ENCODE data around the gene DDX39A. TPM values are rescaled to one million over a fixed set of nuclear protein-coding genes. Genes with fewer than 3 reads are reported as not detected.

DDX39A gene
- total and polyA plus RNA-seq, 2 of the 13 experiments (the other 11 are each of a cell fraction or from before 2014, with no cell fraction given), result 34.6 to 90.4 TPM

- no peaks in the 10 kb centered on the region for H3K9me3 ChIP-seq (ENCODE audit: low read length)
- no peak for DNase-seq (ENCODE audit: low spot score)
- H4K20me1 ChIP-seq (ENCODE audit: insufficient read depth, low read length), result no peaks in the 10 kb centered on the region
- ChIA-PET CTCF (ENCODE audit: low intra/inter-chr PET ratio, low total read pairs) (no interaction called here), POLR2A (no interaction called here)
- no peak overlapping the region for H3K4me2 ChIP-seq (ENCODE audit: low read depth, low read length)
- H3K36me3 ChIP-seq (replicated peaks in 1 of 2; ENCODE audit: control insufficient read depth in 1 of 2, insufficient read depth in 2 of 2, low read length in 2 of 2), result no peaks in the 10 kb centered on the region
- H3K27ac ChIP-seq (ENCODE audit: extremely low read length, insufficient read depth, low read length), result no peak overlapping the region
- no TSS peak for BruUV-seq (replicated peaks)
- no peak for ATAC-seq
- H2AFZ ChIP-seq (ENCODE audit: low read length), result no peak overlapping the region
- intact Hi-C loops (cut with micrococcal nuclease; ENCODE audit: unreplicated experiment), result no loop called here
- no peak overlapping the region for H3K9ac ChIP-seq (ENCODE audit: insufficient read depth, low read depth, low read length)
- TF ChIP-seq MLXIP (CRISPR knock-in tag; IDR thresholded peaks at IDR 0.05; ENCODE audit: borderline replicate concordance), result no peak
- TF ChIP-seq TSC22D2 (CRISPR knock-in tag; IDR thresholded peaks at IDR 0.05; ENCODE audit: borderline replicate concordance), result no peak
- TF ChIP-seq ZMYM3 (CRISPR knock-in tag; IDR thresholded peaks at IDR 0.05), result no peak
- TF ChIP-seq ELF1 (CRISPR knock-in tag; IDR thresholded peaks at IDR 0.05), result no peak
- no peak for TF ChIP-seq TIGD3 (CRISPR knock-in tag; IDR thresholded peaks at IDR 0.05; ENCODE audit: borderline replicate concordance)
- TF ChIP-seq CEBPG (CRISPR knock-in tag; IDR thresholded peaks at IDR 0.05), result no peak
- TF ChIP-seq FOSL2 (CRISPR knock-in tag; IDR thresholded peaks at IDR 0.05), result no peak
- no peak for TF ChIP-seq TFDP1 (CRISPR knock-in tag; IDR thresholded peaks at IDR 0.05; ENCODE audit: borderline replicate concordance)
- TF ChIP-seq PRMT3 (CRISPR knock-in tag; IDR thresholded peaks at IDR 0.05; ENCODE audit: borderline replicate concordance, low read depth), result no peak
- no peak for TF ChIP-seq FIP1L1 (IDR thresholded peaks at IDR 0.05; ENCODE audit: borderline replicate concordance, insufficient read depth, low read depth, low read length)
- TF ChIP-seq XBP1 (CRISPR knock-in tag; IDR thresholded peaks at IDR 0.05), result no peak
- peaks cover 0 to 1% of the 10 kb centered on the region in 2 experiments; a peak in 1 of 5 replicates for H3K27me3 ChIP-seq (ENCODE audit: control insufficient read depth in 1 of 2, insufficient read depth in 2 of 2, low read length in 2 of 2)
- no peak overlapping the region for H3K4me3 ChIP-seq (replicated peaks in 1 of 3; ENCODE audit: insufficient read depth in 1 of 3, low read depth in 2 of 3, low read length in 3 of 3)
- H3K4me1 ChIP-seq (ENCODE audit: insufficient read depth, low read length), result 0 out of 2 replicates have a peak, but pooled peaks cover 7% of the 10 kb centered on the region
- no peak for FAIRE-seq
- H3K79me2 ChIP-seq (ENCODE audit: insufficient read depth, low read length), result no peaks in the 10 kb centered on the region
- in situ Hi-C loops (cut with HindIII; ENCODE audit: extremely low pct_ligation_motif_present, low pct_unique_long_range_greater_than_20kb), result no loop called here
- 70% methylated on average over 8 of the region's 16 CpGs for WGBS (ENCODE audit: low lambda C conversion rate)
Observed at GRCh38 chr19:14395710-14396336, 23.3 kb downstream of the DDX39A start.
